Hematopoietic multipotent progenitor cell treated with erythropoietin and hydrocortisone succinate and interleukin-3 and kit ligand, for 8 days (in vitro differentiated cells): ENCODE data around the gene PRKCI.
"Not testable (repeated sequence)": the region's sequence is repeated elsewhere in the genome, so short reads cannot be mapped to it uniquely, and the experiment has no call there.

ENCODE experiments used
- DNase-seq: peaks from one replicate; pipeline ENCODE4 v3.0.0-alpha.2; 2015

Gene PRKCI

DNA sequence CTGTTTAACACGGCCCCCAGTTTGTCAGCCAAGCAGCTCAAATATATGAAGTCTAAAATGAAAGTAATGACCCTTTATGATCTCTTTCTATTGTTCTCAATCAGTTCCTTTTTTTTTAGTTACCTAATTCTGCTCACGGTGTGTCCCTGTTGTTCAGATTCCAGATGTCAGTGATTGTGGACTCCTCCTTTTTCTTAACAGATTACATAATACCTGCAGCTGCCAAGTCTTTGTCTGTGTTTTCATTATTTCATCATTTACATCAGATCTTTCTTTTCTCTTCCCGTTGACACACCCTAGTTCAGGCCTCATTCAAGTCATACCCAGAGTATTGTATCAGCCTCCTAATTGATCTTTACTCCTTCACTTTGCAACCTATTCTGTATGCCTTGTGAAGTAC is 79.2 kb downstream of the PRKCI start:
- DNase-seq = no peak

DNA sequence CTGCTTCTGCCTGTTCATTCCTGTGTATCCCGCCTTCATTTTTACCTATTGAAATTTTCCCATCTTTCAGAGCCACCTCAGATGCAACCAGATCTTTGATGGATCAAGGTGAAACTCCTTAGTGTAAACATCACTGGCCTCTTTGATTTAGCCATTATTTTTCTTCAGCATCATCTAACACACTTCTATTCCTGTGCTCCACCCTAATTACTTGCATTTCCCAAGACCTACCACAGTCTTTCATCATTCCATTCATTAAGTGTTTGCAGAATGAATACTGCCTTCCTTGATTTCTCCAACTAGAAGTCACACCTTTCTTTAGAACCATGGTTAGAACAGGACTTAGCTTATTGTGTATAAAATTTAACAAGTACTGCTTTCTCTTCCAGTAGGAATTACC is 79.8 kb downstream of the PRKCI start:
- DNase-seq = no peak

DNA sequence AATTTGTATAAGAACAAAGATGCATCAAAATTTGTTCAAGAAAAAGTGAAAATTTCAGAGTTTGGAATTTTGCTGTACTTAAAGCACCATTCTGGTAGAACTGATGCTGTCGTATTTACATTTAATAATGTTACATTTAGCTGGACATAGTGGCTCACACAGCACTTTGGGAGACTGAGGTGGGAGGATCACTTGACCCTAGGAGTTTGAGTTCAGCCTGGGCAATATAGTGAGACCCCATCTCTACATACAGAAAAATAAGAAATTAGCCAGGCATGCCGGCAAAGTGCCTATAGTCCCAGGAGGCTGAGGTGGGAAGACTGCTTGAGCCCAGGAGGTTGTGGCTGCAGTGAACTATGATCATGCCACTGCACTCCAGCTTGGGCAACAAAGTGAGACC is 83.8 kb downstream of the PRKCI start:
- DNase-seq = no peak

DNA sequence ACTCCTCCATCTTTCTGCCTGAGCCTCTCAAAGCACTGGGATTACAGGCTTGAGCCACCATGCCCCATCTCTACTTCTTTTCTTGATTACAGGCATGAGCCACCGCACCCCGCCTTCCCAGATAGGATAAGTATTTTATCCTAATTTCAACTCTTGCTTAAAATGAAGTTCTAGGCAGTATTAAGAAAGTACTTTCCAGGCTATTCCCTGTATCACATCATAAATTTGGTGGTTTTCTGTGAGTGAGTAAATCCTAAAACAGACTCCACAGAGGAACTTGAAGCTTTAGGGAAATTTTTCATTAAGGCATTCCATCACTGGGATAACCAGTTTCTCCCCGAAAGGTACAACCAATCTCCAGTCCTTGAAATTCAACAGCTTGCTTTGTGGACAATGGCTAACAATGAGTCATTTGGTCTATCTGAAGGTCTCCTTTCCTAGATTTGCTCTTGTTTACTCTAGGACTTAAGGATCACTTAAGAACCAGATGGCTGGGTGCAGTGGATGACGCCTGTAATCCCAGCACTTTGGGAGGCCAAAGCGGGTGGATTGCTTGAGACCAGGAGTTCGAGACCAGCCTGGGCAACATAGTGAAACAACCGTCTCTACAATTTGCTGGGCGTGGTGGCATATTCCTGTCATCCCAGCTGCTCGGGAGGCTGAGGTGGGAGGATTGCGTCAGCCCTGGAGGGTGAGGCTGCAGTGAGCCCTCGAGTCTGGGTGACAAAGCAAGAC is 85.6 kb downstream of the PRKCI start:
- no peak for DNase-seq

DNA sequence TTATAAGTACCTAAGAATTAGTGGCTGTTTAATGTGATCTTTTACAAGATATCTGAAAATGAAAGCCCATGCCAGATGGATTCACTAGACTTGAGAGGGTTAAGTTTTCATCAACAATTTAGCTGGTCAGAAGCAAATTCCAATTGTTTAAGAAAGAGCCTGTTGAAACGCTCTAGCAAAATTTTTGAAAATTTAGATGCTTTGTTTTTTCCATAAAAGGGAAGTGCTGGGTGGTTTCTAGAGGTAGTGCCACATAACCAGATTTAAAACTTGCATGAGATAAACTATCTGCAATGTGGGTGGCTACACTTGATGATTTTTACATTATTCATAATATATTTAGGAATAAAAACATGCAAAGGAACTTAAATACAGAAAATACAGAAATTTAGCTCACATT is 86.8 kb downstream of the PRKCI start:
- DNase-seq = no peak

DNA sequence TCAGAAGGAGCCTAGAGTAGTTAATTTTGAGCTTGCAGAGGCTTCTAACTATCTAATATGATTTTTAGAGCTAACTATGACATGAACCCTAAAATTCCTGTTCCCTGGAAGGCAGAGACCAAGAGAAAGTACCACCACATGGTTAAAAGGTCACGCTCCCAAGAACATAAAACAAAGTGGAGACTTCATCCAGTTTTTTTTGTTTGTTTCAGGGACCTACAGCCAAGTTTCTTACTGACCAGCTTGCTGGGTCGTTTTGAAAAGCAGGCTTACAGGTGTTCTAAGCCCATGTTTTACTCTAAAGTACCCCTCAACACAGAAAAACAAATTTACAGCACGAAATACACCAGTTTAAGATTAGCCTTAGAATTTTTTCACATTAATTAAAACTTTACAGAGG is 95.7 kb downstream of the PRKCI start:
- DNase-seq = no peak

DNA sequence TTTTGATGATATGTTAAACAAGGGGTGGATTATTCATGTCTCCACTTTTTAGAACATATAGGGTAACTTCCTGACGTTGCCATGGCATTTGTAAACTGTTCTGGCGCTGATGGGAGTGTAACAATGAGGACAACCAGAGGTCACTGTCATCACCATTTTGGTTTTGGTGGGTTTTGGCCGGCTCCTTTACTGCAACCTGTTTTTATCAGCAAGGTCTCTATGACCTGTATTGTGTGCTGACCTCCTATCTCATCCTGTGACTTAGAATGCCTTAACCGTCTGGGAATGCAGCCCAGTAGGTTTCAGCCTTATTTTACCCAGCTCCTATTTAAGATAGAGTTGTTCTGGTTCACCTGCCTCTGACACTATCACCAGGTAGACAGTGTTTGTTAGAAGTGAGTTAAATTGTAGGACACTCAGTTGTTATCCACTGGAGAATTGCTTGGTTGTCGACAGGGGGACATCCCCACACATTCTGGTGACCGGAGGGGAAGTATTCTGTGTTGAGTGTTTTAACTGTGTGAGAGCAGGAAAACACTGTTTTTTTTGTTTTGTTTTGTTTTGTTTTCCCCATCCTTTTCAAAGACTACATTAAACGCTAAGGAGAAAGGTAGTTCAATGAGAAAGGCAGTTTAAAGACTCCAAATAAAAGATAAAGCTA is 98.4 kb downstream of the PRKCI start:
- no peak for DNase-seq

DNA sequence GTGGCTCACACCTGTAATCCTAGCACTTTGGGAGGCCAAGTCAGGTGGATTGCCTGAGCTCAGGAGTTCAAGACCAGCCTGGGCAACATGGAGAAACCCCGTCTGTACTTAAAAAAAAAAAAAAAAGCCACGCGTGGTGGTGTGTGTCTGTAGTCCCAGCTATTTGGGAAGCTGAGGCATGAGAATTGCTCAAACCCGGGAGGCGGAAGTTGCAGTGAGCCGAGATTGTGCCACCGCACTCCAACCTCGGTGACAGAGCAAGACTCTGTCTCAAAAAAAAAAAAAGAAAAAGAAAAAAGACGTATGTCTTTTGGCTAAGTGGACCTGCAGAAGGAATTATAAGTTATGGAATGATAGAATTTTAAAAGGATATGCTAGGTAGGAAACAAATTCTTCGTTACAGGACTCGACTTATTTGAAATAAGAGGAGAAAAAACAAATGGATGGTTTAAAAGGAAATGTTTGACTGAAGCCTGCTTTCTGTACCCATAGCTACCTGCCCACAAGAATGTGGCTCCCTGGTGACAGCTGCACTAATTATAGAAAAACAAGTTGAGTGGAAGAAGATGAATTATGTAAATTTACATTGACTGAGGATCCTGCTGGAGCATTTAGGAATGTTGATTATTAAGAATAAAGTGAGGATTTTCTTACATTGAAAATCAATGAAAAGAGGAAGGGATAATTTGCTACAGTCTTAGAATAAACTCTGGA is 99.3 kb downstream of the PRKCI start:
- DNase-seq = no peak

DNA sequence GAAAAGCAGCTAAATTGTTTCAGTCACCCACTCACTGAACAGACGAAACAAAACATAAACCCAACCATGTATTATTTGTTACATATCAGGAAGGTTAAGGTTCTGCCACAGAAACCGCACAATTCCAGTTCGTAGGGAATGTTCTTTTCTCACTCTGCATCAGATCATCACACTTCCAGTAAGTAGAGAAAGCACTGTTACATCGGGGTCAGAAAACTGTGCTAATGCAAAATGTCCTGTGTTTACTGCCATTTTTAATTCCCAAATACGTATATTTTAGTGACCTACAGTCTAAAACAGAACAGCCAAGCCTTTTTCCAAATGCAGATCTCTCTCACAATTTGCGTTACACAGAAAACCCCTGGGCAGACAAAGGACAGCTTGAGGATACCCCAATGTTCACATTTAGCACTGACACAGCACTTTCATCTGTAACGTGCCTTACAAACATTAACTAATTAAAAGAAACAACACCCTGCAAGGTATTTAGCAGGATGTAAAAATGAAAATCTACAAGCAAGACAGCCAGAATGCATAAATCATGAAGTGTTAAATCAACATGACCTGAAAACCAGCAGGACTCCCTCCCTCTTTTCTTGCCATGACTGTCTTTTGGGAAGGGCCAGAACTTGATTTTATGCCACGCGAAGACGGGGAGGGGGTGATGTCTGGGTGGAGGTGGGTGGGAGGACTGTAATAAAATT is 100.5 kb downstream of the PRKCI start:
- DNase-seq = no peak

DNA sequence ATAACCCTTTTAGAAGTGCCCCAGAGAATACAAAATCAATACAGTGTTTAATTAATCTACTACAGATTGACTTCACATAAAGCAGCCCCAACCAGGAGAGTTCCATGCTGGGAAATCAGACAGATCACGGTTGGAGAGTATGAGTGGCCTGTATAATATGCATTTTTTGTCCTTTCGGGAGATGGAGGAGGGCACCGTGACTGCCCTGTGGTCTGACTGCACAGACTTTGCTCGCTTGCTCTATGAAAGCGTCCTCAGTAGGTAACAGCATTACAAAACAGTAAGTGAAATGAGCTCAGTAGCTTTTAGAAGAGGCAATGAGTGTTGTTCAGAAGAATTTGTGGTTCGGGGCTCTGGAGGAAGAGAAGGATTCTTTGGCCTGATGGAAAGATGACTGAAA is 101.1 kb downstream of the PRKCI start:
- no peak for DNase-seq

DNA sequence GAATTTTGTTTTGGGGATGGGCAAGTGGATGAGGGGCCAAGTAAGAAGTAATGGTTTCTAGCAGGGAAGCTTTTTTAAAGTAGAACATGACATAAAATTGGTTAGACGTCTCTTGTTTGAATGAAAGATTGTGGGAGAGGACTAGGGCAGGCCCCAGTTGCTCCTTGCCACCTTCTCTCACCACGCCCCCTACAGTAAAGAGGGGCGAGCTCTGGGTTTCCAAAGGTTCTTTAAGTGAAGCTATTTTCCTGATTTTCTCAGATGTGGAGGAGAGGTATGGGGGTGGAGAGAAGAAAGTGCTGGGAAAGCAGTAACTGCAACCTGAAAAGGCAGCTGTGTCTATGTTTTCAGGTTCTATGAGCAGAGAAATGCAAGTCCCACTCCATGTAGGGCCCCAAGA is 102.7 kb downstream of the PRKCI start:
- no peak for DNase-seq

DNA sequence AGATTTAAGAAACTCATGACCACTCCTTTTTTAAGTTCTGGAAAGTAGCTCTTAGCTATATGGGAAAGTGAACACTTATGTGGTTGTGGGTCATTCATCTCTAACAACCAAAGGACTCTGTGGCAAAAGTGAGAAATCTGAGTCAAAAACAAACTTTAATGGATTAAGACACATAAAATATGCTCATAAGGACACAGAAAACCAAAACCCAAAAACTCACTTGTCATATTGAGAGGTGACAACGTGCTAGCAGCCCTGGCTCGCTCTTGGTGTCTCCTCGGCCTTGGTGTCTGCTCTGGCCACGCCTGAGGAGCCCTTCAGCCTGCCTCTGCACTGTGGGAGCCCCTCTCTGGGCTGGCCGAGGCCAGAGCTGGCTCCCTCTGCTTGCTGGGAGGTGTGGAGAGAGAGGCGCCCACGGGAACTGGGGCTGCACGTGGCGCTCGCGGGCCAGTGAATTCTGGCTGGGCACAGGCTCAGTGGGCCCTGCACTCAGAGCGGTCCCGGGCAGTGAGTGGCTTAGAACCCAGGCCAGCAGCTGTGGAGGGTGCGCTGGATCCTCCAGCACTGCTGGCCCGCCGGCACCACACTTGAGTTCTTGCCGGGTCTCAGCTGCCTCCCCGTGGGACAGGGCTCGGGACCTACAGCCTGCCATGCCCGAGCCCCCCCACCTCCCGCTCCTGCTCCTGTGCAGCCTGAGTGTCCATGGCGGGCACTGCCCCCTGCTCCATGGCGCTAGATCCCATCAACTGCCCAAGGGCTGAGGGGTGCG is 105.0 kb downstream of the PRKCI start:
- no peak for DNase-seq

DNA sequence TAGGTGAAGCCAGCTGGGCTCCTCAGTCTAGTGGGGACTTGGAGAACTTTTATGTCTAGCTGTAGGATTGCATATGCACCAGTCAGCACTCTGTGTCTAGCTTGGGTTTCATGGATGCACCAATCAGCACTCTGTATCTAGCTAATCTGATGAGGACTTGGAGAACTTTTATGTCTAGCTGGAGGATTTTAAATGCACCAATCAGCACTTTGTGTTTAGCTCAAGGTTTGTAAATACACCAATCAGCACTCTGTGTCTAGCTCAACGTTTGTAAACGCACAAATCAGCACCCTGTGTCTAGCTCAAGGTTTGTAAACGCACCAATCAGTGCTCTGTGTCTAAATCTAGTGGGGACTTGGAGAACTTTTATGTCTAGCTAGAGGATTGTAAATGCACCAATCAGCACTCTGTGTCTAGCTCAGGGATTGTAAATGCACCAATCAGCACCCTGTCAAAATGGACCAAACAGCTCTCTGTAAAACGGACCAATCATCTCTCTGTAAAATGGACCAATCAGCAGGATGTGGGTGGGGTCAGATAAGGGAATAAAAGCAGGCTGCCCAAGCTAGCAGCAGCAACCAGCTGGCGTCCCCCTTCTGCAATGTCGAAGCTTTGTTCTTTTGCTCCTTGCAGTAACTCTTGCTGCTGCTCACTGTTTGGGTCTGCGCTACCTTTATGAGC is 105.8 kb downstream of the PRKCI start:
- DNase-seq = not testable (repeated sequence)

DNA sequence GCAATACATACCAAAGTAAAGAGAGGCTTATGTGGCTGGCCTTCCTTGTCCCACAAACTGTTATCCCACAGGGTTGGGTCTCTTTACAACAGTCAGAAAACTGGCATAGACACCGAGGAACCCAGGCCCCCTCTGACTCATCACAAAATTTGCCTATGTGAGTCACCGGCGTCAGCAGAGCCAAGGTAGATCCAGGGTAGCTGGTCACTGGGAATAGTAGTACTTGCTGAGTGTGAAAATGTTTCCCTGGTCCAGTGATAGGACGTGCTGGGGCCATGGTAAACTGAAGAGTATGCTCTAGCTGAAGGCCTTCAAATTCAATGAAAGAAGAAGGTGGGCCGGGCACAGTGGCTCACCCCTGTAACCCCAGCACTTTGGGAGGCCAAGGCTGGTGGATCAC is 108.1 kb downstream of the PRKCI start:
- DNase-seq = no peak

DNA sequence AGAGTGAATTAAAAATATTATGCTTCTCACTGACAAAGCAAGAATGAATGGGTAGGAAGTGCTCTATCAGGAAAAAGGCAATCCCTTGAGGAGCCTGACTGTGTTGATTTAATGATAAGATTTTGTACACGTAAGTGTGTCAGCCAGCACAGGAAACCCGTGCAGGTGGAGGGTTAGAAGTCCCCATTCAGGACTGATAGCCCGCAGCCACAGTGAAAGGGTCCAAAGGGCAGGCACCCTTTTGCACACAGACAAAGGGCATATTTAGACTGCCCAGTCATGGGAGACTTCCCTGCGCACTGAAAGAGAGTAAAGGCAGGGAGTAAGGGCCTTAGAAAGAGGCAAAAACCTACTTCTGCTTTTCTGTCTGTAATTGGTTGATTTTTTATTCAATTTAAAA is 108.9 kb downstream of the PRKCI start:
- DNase-seq = no peak

DNA sequence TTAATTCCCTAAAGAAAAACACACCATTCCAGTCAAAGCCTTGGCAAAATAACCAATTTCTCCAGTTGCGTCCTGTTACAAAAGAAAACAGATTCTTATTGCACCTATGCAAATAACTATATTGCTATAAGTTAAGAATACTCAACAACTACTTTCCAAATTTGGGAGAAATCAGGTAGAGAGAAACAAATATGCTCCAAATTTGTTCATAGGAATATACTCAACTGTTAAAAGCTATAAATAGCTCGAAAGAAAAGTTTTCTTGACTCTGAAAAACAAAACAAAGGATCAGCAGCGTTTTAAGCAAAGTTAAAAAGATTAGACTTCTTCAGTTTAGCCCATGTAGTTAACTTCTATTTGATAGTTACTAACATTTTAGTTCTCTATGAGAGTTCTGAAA is 115.2 kb downstream of the PRKCI start:
- DNase-seq = no peak

DNA sequence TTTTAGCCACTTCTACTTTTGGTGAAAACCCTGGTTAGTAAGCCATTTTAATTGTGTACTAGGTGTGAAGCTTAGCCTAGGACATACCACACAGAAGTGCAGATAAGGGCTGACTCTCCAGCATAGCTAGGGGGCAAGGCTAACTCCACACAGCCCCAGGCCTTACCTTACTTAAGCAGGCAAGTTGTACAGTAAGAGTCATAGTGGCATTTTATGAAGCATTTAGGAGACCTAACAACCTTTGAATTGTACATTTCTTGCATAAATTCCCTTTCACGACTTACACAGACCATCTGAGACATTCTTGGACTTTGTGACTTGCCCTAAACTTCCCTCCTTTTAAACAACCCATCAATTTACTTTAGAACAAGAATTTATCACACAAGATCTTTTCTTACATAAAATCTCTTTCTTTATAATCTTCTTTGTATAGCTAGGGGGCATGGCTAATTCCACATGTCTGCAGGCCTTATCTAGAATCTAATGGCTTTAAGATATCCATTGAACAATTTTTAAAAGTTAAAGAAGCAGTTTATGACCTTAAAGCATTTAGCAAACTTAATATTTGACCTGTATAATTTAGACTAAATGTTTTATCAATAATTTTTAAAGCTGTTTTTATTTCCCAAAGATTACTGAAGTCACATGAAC is 116.6 kb downstream of the PRKCI start:
- DNase-seq = no peak

DNA sequence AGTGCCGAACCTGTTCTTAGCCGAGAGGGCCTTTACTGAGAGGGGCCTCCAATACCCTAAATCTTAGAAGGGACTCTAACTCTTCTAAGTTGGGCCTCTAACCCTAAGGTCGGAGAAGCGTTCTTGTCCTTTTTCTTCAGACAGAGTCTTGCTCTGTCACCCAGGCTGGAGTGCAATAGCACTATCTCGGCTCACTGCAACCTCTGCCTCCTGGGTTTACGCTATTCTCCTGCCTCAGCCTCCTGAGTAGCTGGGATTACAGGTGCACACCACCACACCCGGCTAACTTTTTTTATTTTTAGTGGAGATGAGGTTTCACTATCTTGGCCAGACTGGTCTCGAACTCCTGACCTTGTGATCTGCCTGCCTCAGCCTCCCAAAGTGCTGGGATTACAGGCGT is 120.0 kb downstream of the PRKCI start:
- DNase-seq = not testable (repeated sequence)

DNA sequence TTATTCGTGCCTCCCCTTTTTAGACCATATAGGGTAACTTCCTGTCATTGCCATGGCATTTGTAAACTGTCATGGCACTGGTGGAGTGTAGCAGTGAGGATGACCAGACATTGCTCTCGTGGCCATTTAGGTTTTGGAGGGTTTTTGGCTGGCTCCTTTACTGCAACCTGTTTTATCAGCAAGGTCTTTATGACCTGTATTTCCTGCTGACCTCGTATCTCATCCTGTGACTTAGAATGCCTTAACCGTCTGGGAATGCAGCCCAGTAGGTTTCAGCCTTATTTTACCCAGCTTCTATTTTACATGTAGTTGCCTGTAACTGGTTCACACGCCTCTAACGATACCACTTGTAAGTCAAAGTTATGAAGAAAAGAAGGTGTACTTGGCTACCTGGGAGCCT is 121.6 kb downstream of the PRKCI start:
- DNase-seq = not testable (repeated sequence)

DNA sequence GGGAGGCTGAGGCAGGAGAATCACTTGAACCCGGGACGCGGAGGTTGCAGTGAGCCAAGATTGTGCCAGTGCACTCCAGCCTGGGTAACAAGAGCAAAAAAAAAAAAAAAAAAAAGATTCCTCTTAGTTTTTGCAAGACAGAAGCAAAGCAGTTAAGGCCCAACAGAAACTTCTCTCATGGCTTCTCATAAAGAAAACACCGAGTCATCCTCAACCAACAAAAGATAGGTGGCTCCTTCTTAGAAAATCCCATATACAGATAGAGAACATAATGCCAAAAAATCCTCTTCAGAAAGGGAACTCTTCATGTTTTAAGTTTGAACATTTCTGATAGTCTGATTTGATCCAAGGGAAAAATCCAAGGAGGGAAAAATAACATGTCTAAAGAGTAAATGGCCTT is 122.7 kb downstream of the PRKCI start:
- peak; percentile 26 for DNase-seq
